Testis (tissue), 2 donors: ENCODE measurements around the gene RRM1.

Source experiments
- CTCF ChIP-seq, 3 experiments: fragments of 450-650 bp in 2 of 3; fragments of 200-600 bp in 1 of 3; sonication (generic) in 1 of 3; IDR thresholded peaks; one replicate each; pipeline ENCODE4 v1.5.1; 2016 to 2019; ENCODE audit warnings: antibody characterized with exemption in 3 of 3, mild to moderate bottlenecking in 2 of 3, moderate library complexity in 1 of 3
- POLR2A ChIP-seq: fragments of 450-650 bp; IDR thresholded peaks from one replicate; pipeline ENCODE4 v1.6.1; 2017; ENCODE audit warnings: antibody characterized with exemption, mild to moderate bottlenecking, moderate library complexity

- no peak for TF ChIP-seq CTCF (IDR thresholded peaks at IDR 0.05)
- no peak for TF ChIP-seq POLR2A
Observed at GRCh38 chr11:4076774-4077173, 17.8 kb upstream of the RRM1 start.
